HUES6 (cell line): ENCODE results near the gene MYO19.
"Not testable (repeated sequence)": the region's sequence is repeated elsewhere in the genome, so short reads cannot be mapped to it uniquely, and the experiment has no call there.

Experiments used
- H3K27ac ChIP-seq: 2 replicates; pipeline ENCODE4 v1.7.0; 2013; ENCODE audit warnings: low read depth, mild to moderate bottlenecking, low read length, inconsistent platforms
- H3K27me3 ChIP-seq: 2 replicates; pipeline ENCODE4 v1.6.1; 2013; ENCODE audit warnings: low read length; ENCODE audit not compliant: control insufficient read depth, insufficient read depth
- H3K36me3 ChIP-seq: 2 replicates; pipeline ENCODE4 v1.6.1; 2013; ENCODE audit warnings: low read length; ENCODE audit not compliant: control insufficient read depth, insufficient read depth
- H3K4me1 ChIP-seq: 2 replicates; pipeline ENCODE4 v1.6.1; 2013; ENCODE audit warnings: low read length; ENCODE audit not compliant: control insufficient read depth, insufficient read depth
- H3K4me3 ChIP-seq: 2 replicates; pipeline ENCODE4 v1.5.1; 2013; ENCODE audit warnings: low read depth, low read length
- H3K9ac ChIP-seq: one replicate; pipeline ENCODE4 v1.6.1; 2013; ENCODE audit warnings: mild to moderate bottlenecking, low read length
- H3K9me3 ChIP-seq: 2 replicates; pipeline ENCODE4 v1.6.1; 2013; ENCODE audit warnings: low read depth, low read length; ENCODE audit not compliant: control insufficient read depth, insufficient read depth

MYO19 gene

DNA sequence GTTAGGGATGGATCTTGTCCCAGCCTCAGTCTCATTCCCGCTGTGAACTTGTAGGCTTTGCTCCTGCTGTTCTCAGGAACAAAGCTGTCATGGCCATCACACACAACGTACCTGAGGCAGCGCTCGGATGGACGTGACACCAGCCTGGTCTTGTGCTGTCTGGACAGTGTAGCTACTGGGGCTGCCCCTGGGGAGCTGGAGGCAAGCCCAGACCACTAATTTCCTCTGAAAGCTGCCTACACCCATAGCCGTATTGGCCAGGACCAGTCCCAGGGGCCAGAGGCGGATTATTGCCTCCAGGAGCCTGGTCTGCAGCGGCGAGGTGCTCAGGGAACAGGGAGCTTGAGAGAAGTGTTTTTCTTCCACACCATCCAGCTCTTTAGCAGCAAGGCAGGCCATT is 36.5 kb downstream of the MYO19 start:
- H3K9me3 ChIP-seq, result no peaks in the 10 kb centered on the region
- no peak overlapping the region for H3K27ac ChIP-seq
- no peaks in the 10 kb centered on the region for H3K27me3 ChIP-seq
- no peaks in the 10 kb centered on the region for H3K4me1 ChIP-seq
- no peak overlapping the region for H3K9ac ChIP-seq
- no peak overlapping the region for H3K4me3 ChIP-seq
- peaks cover 88% of the 10 kb centered on the region for H3K36me3 ChIP-seq

DNA sequence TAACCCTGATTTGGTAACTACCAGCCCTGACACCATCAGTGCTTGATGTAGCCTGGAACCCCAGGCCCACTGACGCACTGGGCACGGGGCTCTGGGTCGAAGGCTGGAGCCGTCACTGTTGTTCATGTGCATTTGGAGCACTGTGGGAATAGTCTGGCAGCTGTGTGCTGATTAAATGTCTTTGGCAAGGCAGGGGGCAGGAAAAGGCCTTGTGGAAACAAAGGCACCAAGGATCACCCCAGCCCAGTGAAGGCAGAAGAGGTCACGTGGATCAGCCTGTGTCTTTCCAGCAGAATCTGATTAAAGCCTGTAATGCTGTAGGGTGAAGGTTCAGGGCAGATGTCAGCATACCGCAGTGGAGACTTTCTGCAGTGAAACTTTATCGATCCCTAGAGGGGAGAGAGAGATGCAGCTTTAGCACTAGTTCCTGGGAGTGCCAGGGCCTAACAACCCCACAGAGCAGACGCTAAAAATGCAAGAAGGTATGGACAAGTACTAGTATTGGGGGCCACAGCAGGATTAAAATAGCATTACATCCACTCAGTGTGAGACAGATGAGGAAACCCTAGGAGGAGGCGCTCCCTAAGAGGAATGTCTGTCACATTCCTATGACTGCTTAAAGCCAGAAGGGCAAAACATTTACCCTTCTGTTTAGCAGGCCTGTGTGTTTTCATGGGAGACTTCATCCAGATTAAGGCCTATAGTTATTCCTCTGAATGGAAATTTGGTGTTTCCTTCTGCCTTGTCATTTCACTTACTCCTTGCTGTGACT is 38.5 kb downstream of the MYO19 start:
- Histone ChIP-seq H3K27ac (no peak overlapping the region), H3K36me3 (peaks cover 88% of the 10 kb centered on the region), H3K9me3 (no peaks in the 10 kb centered on the region), H3K27me3 (no peaks in the 10 kb centered on the region), H3K9ac (no peak overlapping the region), H3K4me1 (no peaks in the 10 kb centered on the region), H3K4me3 (no peak overlapping the region)

DNA sequence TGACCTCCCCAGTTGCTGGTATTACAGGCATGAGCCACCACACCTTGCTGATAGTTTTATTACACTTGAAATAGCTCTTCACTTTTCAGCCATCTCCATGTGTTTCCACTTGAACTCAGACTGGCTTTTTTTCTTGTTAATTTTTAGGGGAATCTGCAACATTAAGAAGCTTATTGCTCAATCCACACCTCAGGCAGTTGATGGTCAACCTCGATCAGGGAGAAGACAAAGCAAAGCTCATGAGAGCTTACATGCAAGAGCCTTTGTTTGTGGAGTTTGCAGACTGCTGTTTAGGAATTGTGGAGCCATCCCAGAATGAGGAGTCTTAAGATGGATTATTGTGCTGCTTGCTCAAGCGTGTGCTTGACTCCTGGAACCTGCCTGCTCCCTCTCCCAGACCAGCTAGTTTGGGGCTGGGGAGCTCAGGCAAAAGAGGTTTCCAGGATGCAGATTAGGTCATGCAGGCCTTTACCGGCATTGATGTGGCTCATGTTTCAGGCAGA is 39.5 kb downstream of the MYO19 start:
- no peak overlapping the region for H3K9ac ChIP-seq
- H3K4me1 ChIP-seq, result no peaks in the 10 kb centered on the region
- no peaks in the 10 kb centered on the region for H3K27me3 ChIP-seq
- H3K27ac ChIP-seq, result no peak overlapping the region
- peaks cover 81% of the 10 kb centered on the region for H3K36me3 ChIP-seq
- H3K4me3 ChIP-seq, result no peak overlapping the region
- no peaks in the 10 kb centered on the region for H3K9me3 ChIP-seq

DNA sequence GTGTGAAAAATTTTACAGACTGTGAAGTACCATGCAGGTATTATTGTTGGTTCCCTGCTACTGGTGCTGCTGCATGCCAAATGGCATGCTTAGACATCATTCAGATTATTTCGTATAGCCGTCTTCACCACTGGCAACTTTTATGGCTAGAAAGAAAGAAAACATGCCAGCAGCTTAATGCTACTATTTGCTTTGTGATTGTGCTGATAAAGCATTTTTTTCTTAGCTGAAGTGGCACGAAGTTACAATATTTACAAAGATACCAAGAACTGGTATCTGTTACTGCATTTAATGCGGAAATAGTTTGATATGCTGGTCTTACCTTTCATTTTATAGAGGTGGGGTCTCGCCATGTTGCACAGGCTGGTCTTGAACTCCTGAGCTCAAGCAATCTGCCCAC is 40.0 kb downstream of the MYO19 start:
- Histone ChIP-seq H3K4me1 (no peaks in the 10 kb centered on the region), H3K27me3 (no peaks in the 10 kb centered on the region), H3K9ac (no peak overlapping the region), H3K36me3 (peaks cover 78% of the 10 kb centered on the region), H3K4me3 (no peak overlapping the region), H3K27ac (no peak overlapping the region), H3K9me3 (no peaks in the 10 kb centered on the region)

DNA sequence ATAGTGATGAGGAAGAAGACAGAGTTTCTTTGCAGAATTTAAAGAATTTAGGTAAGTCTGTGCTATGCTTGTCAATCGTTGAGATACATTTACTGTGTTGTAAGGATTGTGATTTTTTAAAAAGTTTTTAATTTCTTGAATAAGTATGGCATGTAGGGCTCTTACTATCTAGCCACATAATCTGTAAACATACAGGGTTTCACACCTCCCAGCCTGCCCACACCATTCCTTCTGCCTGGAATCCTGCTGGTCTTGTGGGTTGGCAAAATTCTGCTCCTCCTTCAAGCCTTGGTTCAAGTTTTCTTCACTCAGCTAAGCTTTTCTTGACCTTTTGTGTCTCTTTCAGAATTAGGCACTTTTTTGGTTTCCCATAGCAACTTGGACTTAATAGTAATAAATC is 40.7 kb downstream of the MYO19 start:
- Histone ChIP-seq H3K27me3 (no peaks in the 10 kb centered on the region), H3K27ac (no peak overlapping the region), H3K4me1 (no peaks in the 10 kb centered on the region), H3K4me3 (no peak overlapping the region), H3K9ac (no peak overlapping the region), H3K36me3 (peaks cover 75% of the 10 kb centered on the region), H3K9me3 (no peaks in the 10 kb centered on the region)

DNA sequence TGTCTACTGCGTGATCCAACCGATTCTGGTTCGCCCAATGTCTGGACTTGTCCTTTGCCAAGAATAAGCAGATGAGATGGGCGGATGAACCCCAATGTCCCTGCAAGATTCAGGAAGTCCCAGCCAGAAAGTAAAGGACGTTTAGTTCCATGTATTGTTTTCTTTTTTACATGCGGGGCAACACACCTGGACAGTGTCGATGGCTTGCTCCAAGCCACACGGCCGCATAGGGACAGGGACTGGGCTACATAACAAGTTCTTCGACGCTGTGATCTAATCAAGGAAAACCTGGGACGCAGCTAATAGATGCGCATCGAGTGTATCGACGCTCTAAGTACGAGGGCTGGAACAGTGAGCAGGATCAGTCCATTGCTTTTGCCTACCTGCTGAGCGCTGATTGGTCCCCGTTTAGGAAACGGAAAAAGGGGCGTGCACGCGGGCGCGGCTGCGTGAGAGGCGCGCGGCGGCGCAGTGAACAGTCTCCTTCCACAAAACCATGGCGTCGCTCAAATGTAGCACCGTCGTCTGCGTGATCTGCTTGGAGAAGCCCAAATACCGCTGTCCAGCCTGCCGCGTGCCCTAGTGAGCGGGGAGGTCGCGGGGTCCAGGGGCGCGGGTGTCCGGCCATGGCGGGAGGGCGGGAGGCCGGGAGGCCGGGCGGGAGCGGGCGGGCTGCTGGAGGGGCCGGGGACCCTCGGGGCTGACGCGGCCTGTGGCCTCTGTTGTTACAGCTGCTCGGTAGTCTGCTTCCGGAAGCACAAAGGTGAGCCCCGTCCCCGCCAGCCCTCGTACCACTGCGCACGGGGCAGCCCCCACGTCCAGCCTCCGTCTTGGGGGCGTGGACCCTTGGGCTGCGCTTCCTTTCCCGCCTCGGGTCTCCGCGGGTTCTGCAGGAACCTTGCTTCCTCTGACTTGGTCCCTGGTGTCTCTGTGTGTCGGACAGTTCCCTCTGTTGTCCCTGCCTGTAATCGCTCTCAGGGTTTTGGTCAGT is 48.2 kb downstream of the MYO19 start, which contains the start of gene ZNHIT3:
Gene ZNHIT3, plus strand, starts transcription at position 478 of the 991 bp plus-strand sequence. Its CDS starts 19 bp downstream, at position 497.
- H3K4me3 ChIP-seq, result peak within 1 kb of the TSS; percentile 88
- peak within 1 kb of the TSS; percentile 80 for H3K9ac ChIP-seq
- H3K27me3 ChIP-seq, result peaks cover 31% of the 10 kb centered on the region
- no peaks in the 10 kb centered on the region for H3K9me3 ChIP-seq
- no peak within 1 kb of the TSS for H3K27ac ChIP-seq
- peaks cover 6% of the 10 kb centered on the region for H3K36me3 ChIP-seq
- H3K4me1 ChIP-seq, result peaks cover 19% of the 10 kb centered on the region

DNA sequence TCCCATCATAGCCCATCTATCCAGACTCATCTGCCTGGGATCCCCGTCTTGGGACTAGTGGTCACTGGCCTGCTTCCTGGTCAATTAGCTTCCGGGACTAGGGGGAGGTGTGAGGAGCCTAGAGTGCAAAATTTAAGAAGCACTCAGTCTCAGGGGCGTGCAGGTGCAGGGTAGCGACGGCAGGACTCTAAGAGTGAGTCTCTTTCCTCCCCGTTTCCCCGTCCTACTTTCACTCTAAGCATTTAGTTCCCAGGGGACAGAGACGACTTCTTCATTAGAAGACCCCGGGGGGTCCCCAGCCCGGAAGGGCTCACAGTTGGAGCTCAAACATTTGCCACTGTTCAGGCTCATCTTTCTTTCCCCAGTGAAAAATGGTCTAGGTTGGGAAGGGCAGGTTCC is 48.9 kb downstream of the MYO19 start:
- Histone ChIP-seq H3K9ac (peak overlapping the region; percentile 49), H3K9me3 (no peaks in the 10 kb centered on the region), H3K27me3 (peaks cover 35% of the 10 kb centered on the region), H3K27ac (no peak overlapping the region), H3K36me3 (no peaks in the 10 kb centered on the region; the same call in none of the 2 replicates), H3K4me3 (peak overlapping the region; percentile 88), H3K4me1 (peaks cover 19% of the 10 kb centered on the region)

DNA sequence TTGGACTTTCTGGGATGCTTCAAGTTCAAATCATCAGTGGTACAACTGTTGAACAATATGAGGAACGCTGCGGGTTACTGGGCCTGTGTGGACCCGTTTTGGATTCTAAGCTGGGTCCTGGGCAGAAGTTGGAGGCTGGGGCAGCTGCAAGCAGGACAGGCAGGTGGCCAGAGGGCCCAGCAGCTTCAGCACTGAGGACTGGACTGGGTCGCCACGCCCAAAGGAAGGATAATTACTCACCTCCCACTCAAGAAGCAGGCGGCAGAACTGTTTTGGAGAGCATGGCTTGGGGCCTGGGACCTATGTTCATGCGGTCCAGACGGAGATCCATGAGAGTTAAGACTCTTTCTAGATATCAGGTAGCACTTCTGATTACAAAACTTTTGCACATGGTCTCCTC is 49.6 kb downstream of the MYO19 start:
- Histone ChIP-seq H3K9ac (no peak overlapping the region), H3K9me3 (no peaks in the 10 kb centered on the region), H3K4me1 (peaks cover 19% of the 10 kb centered on the region), H3K27ac (no peak overlapping the region), H3K4me3 (no peak overlapping the region), H3K27me3 (peaks cover 35% of the 10 kb centered on the region), H3K36me3 (no peaks in the 10 kb centered on the region; the same call in none of the 2 replicates)

DNA sequence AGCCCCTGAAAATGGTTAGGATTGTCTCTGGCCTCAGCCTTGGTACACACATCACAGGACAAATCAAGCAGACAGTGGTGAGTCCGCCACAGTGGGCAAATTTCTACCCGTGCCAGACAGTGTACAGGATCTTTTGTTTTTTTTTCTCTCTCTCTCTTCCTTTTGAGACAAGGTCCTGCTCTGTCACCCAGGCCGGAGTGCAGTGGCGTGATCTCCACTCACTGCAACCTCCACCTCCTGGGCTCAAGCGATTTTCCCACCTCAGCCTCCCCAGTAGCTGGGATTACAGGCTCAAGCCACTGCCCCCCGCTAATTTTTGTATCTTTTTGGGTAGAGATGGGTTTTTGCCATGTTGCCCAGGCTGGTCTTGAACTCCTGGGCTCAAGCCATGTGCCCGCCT is 50.6 kb downstream of the MYO19 start:
- Histone ChIP-seq H3K4me1 (peaks cover 19% of the 10 kb centered on the region), H3K27me3 (peaks cover 43% of the 10 kb centered on the region)
- not testable (repeated sequence) for H3K4me3 ChIP-seq, H3K36me3 ChIP-seq, H3K9me3 ChIP-seq, H3K27ac ChIP-seq, H3K9ac ChIP-seq

DNA sequence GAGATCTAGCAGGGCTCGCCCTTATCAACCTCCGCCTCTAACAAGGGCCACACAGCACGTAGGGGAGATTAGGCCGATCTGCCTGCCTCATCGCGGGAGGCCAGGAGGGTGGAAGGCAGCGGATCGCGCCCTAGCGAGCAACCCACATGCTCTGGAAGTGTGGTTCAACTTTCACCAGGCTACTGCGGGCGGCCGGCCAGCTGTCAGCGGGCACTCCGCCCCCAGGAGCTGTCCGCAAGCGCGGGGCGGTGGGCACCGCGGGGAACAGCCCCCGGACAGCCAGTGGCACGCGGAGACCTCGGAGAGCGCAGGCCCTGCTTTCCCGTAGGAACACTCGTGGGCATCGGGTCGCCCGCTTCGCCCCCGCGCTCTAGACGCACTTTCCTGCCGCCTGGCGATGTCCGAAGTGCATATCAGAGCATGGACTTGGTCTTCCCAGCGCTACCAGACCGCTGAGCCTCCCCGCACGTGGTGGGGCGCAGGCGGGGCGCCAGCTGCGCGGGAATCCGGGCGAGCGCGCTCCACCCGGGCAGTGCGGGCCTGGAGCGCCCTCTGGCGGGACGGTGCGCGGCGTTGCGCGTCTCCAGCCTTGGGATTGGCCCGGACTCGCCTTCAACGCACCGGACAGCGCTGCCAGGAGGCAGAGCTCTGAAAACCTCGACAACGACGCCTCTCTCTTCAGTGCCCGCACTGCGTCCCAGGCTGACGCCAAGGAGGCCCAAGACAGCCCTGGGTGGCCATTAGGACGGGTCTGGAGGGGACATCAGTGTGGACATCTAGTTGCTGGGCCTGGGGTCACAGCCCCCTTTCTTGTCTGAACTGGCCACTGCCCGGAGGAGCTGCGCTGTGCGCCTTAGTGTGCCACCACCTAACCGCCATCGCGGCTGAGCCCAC is 51.8 kb downstream of the MYO19 start:
- peaks cover 43% of the 10 kb centered on the region for H3K27me3 ChIP-seq
- H3K9ac ChIP-seq, result no peak overlapping the region
- peak overlapping the region; percentile 41 for H3K4me3 ChIP-seq
- H3K27ac ChIP-seq, result no peak overlapping the region
- no peaks in the 10 kb centered on the region for H3K9me3 ChIP-seq
- no peaks in the 10 kb centered on the region for H3K36me3 ChIP-seq
- peaks cover 19% of the 10 kb centered on the region for H3K4me1 ChIP-seq
